Kidney (tissue), 14 donors: ENCODE results near the gene PNPLA1. TPM values are rescaled to one million over a fixed set of nuclear protein-coding genes. Genes with fewer than 3 reads are reported as not detected.

Experiments
- DNase-seq, 5 donors: peaks; one replicate each; pipeline ENCODE4 v3.0.0-alpha.2; 2013 to 2020
- FAIRE-seq: peaks from 2 replicates; lab custom pipeline; 2012; peaks lifted over from hg19 to GRCh38; lab: Jason Lieb, UNC
- H3K27ac ChIP-seq, 2 donors: one replicate each; pipeline ENCODE4 v1.7.0; 2013; ENCODE audit warnings: low read depth in 2 of 2, low read length in 2 of 2, inconsistent platforms in 1 of 2
- H3K27me3 ChIP-seq: one replicate; pipeline ENCODE4 v1.7.1; 2013; ENCODE audit warnings: low read length, inconsistent platforms; ENCODE audit not compliant: control insufficient read depth, insufficient read depth
- H3K36me3 ChIP-seq, 3 donors: one replicate each; pipeline versions ENCODE4 v1.7.0 to v1.7.1; 2013; ENCODE audit warnings: low read length in 3 of 3, control low read depth in 1 of 3, inconsistent platforms in 1 of 3; ENCODE audit not compliant: insufficient read depth in 3 of 3, control insufficient read depth in 2 of 3
- H3K4me1 ChIP-seq, 3 donors: one replicate each; pipeline versions ENCODE4 v1.7.0 to v1.7.1; 2013; ENCODE audit warnings: low read length in 3 of 3, inconsistent platforms in 1 of 3, low read depth in 1 of 3; ENCODE audit not compliant: control insufficient read depth in 2 of 3, insufficient read depth in 2 of 3
- H3K4me3 ChIP-seq, 3 donors: one replicate each; pipeline versions ENCODE4 v1.7.0 to v1.8.1; 2013; ENCODE audit warnings: low read length in 3 of 3, control low read depth in 1 of 3, inconsistent platforms in 1 of 3
- H3K9ac ChIP-seq, 3 donors: one replicate each; pipeline versions ENCODE4 v1.7.0 to v1.7.1; 2013; ENCODE audit warnings: low read length in 3 of 3, control low read depth in 1 of 3, inconsistent platforms in 1 of 3
- H3K9me3 ChIP-seq, 3 donors: one replicate each; pipeline versions ENCODE4 v1.7.0 to v1.7.1; 2013; ENCODE audit warnings: low read length in 3 of 3, control low read depth in 1 of 3, inconsistent platforms in 1 of 3; ENCODE audit not compliant: control insufficient read depth in 2 of 3, insufficient read depth in 1 of 3
- intact Hi-C: fragments of 100-400 bp; cut with DNase I; formaldehyde crosslinking; loops from one replicate; pipeline ENCODE4 v1.11.1; 2022
- polyA plus RNA-seq: library from polyadenylated mRNA; stranded (reverse); fragments of 350-450 nt; fragmentation: Illumina TruSeq; extraction: RNeasy Lipid Tissue Mini Kit (QIAGEN cat#74804); gene quantifications from one replicate; pipeline ENCODE4 v1.2.3, GENCODE V29; 2014; ENCODE audit warnings: low read depth, low replicate concordance; ENCODE audit not compliant: insufficient read depth
- total RNA-seq: library from RNA; stranded (reverse); fragmentation: NEBNext Ultra II Directional; extraction: Animal tissue kit (Norgen Biotek cat#: 25700); gene quantifications from one replicate; pipeline ENCODE4 v1.2.1, GENCODE V29; 2021
- TF ChIP-seq, protein P1 (sequence below): IDR thresholded peaks from 3 replicates; pipeline ENCODE4 v1.5.1; 2012; ENCODE audit warnings: mild to moderate bottlenecking, moderate library complexity, borderline replicate concordance; ENCODE audit not compliant: insufficient read depth; ENCODE audit errors: extremely low read depth
- donor health status: control.
- donor health status: control.
- donor health status: control.
- donor health status: control.
- donor health status: control.
- donor health status: DM: yes; HTN: yes; CAD: no.
- donor health status: Normal renal cell carcinoma (clear cell type).

Gene PNPLA1
- total and polyA plus RNA-seq, 2 donors from 2014 or later = 0.19 to 1.2 TPM

DNA sequence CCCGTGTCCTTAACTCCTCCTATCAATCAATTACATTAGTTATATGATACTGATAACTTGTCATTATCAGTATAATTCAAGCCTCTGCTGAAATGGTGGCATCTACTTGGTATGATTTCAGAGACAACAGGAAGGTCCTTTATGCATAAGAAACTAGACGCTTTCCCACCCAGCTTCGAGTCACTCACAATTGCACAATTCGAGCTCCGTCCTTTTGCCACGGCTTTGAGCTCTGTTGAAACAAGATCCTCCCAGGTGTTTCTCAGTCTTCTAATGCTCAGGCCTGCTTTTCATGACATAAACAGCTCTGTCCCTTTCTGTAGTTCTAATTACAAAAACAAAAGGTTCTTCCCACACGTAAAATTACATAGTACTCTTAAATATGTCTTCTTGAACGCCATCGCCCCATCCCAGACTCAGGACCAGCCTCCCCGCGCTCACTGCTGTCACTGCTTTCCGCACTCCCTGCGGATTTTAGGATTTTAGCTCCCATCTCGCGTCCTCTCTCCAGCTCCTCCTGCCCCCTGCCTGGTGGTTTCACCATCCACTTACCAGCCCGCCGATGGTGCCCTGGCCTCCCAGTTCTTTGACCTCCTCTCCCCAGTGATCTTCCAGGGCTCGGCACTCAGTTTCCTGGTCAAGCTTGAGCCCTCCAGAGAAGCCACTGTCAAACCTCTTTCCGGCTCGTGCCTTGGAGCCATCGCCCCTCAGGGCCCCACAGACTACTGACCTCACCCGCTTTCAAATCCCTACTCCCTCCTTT is 23.2 kb upstream of the PNPLA1 start:
- no peak overlapping the region for H3K27ac ChIP-seq
- no peak for FAIRE-seq
- DNase-seq = no peak

DNA sequence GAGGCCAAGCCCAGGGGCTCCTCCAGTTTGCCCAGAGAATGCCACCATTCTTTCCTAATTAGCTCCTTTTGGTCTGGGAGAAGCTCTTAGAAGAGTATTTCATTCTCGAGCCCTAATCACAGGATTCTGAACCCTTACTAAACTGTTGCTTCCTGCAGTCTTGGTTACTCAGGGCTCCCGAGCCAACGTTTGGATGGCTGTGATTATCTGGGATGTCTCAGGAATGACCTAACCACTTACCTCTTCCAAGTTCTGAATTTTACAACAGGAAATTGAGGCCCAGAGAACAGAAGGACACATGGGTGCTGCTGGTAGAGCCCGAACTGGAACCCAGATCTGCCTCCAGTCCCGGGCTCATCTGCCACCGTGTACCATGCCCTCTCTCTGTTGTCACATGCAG is 22.2 kb upstream of the PNPLA1 start:
- TF ChIP-seq, protein P1, sequence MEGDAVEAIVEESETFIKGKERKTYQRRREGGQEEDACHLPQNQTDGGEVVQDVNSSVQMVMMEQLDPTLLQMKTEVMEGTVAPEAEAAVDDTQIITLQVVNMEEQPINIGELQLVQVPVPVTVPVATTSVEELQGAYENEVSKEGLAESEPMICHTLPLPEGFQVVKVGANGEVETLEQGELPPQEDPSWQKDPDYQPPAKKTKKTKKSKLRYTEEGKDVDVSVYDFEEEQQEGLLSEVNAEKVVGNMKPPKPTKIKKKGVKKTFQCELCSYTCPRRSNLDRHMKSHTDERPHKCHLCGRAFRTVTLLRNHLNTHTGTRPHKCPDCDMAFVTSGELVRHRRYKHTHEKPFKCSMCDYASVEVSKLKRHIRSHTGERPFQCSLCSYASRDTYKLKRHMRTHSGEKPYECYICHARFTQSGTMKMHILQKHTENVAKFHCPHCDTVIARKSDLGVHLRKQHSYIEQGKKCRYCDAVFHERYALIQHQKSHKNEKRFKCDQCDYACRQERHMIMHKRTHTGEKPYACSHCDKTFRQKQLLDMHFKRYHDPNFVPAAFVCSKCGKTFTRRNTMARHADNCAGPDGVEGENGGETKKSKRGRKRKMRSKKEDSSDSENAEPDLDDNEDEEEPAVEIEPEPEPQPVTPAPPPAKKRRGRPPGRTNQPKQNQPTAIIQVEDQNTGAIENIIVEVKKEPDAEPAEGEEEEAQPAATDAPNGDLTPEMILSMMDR = no peak
- DNase-seq (no peak), FAIRE-seq (no peak)
- no peaks in the 10 kb centered on the region for H3K9me3 ChIP-seq
- intact Hi-C loops = no loop called here
- no peak overlapping the region for H3K4me3 ChIP-seq
- peaks cover 0 to 16% (median 7%) of the 10 kb centered on the region in 3 donors for H3K4me1 ChIP-seq
- no peaks in the 10 kb centered on the region for H3K27me3 ChIP-seq
- H3K36me3 ChIP-seq = no peaks in the 10 kb centered on the region
- no peak overlapping the region for H3K9ac ChIP-seq
- H3K27ac ChIP-seq = no peak overlapping the region

More for the DNA sequence above, 23.2 kb upstream of the PNPLA1 start:
- Histone ChIP-seq H3K36me3 (no peaks in the 10 kb centered on the region), H3K4me3 (no peak overlapping the region), H3K4me1 (peaks cover 0 to 16% (median 7%) of the 10 kb centered on the region in 3 donors), H3K27me3 (no peaks in the 10 kb centered on the region), H3K9ac (no peak overlapping the region), H3K9me3 (no peaks in the 10 kb centered on the region)
- TF ChIP-seq, protein P1 = no peak
- intact Hi-C loops = no loop called here

DNA sequence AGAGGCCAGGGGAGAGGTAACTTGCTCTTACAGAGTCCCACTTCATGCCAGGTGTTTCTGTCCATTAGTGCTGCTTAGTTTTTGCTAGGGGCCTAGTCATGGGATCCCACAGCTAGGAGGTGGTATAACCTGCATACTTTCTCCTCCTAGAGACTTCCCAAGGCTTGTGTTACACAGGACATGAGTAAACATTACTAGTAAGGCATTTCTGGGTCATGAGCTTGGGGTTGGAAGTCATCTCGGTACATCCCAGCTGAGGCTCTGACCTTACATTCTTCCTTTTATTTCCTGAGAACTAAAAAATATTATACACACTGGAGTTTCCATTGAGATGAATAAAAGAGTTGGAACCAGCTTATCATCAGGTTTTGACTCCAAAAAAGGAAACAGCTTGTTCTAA is 20.9 kb upstream of the PNPLA1 start:
- Histone ChIP-seq H3K4me3 (no peak overlapping the region), H3K27me3 (no peaks in the 10 kb centered on the region), H3K36me3 (no peaks in the 10 kb centered on the region), H3K9ac (no peak overlapping the region), H3K4me1 (peaks cover 0 to 7% (median 4%) of the 10 kb centered on the region in 3 donors), H3K27ac (no peak overlapping the region), H3K9me3 (no peaks in the 10 kb centered on the region)
- no peak for FAIRE-seq
- DNase-seq = peak in 1 of 5 donors; percentile 48
- intact Hi-C loops = no loop called here
- TF ChIP-seq, protein P1 = no peak
